ENCODE data around the gene SAXO1. TPM values are rescaled to one million over a fixed set of nuclear protein-coding genes. Genes with fewer than 3 reads are reported as not detected.

The SAXO1 gene
- total RNA-seq, 1 experiment from 2014 or later = not detected

- no peaks in the 10 kb centered on the region for H3K4me1 ChIP-seq (ENCODE audit: control insufficient read depth in 1 of 2, insufficient read depth in 2 of 2, low read length in 2 of 2)
- H3K9ac ChIP-seq (ENCODE audit: low read length) = no peak overlapping the region
- peaks cover 11% of the 10 kb centered on the region for H3K27me3 ChIP-seq (ENCODE audit: insufficient read depth, low read length)
- ChIA-PET POLR2A (no interaction called here), RAD21 (ENCODE audit: low non-redundant PET in 1 of 2, low total read pairs in 2 of 2, uncharacterized antibody in 2 of 2, unreplicated experiment in 2 of 2) (no interaction called here), CTCF (no interaction called here)
- intact Hi-C loops (cut with micrococcal nuclease) = no loop called here
- H3K36me3 ChIP-seq (ENCODE audit: control insufficient read depth in 1 of 2, insufficient read depth in 2 of 2, low read length in 2 of 2) = no peaks in the 10 kb centered on the region
- H3K27ac ChIP-seq (ENCODE audit: low read depth, low read length) = no peak overlapping the region
- no peak for TF ChIP-seq CTCF (IDR thresholded peaks at IDR 0.05 in 2 of 3, conservative IDR thresholded peaks at IDR 0.05 in 1 of 3; ENCODE audit: borderline replicate concordance in 1 of 3, insufficient read depth in 1 of 3, low read depth in 2 of 3, low read length in 2 of 3)
- TF ChIP-seq FOSL1 (IDR thresholded peaks at IDR 0.05; ENCODE audit: low read depth) = no peak
- TF ChIP-seq SP1 (IDR thresholded peaks at IDR 0.05; ENCODE audit: low read depth) = no peak
- TF ChIP-seq CBX3 (IDR thresholded peaks at IDR 0.05; ENCODE audit: low read depth) = no peak
- no peak for TF ChIP-seq ZNF274 (IDR thresholded peaks at IDR 0.05; ENCODE audit: low read depth, low read length)
- TF ChIP-seq TCF7L2 (IDR thresholded peaks at IDR 0.05; ENCODE audit: borderline replicate concordance, extremely low read depth, insufficient read depth, insufficient read length) = no peak
- no peak for TF ChIP-seq SRF (IDR thresholded peaks at IDR 0.05; ENCODE audit: low read depth)
- TF ChIP-seq ZFX (IDR thresholded peaks at IDR 0.05) = no peak
- TF ChIP-seq POLR2AphosphoS5 (IDR thresholded peaks at IDR 0.05; ENCODE audit: low read depth, low read length) = no peak
- TF ChIP-seq POLR2A (IDR thresholded peaks at IDR 0.05; ENCODE audit: borderline replicate concordance, extremely low read depth, insufficient read depth, insufficient read length) = no peak
- TF ChIP-seq JUND (IDR thresholded peaks at IDR 0.05) = no peak
- TF ChIP-seq YY1 (IDR thresholded peaks at IDR 0.05; ENCODE audit: extremely low read depth, insufficient replicate concordance, low read depth, low read length) = no peak
- no peak for TF ChIP-seq RAD21 (IDR thresholded peaks at IDR 0.05; ENCODE audit: low read depth)
- no peak for TF ChIP-seq ELF1 (IDR thresholded peaks at IDR 0.05; ENCODE audit: borderline replicate concordance, low read depth)
- TF ChIP-seq EGR1 (IDR thresholded peaks at IDR 0.05; ENCODE audit: low read depth) = no peak
- no peak overlapping the region for H3K4me3 ChIP-seq (replicated peaks in 1 of 2; ENCODE audit: low read depth in 1 of 2, low read length in 2 of 2)
- H3K9me2 ChIP-seq (ENCODE audit: insufficient read depth) = no peaks in the 10 kb centered on the region
- no peaks in the 10 kb centered on the region for H3K79me2 ChIP-seq (ENCODE audit: insufficient read depth, low read length)
- H3K4me2 ChIP-seq (ENCODE audit: low read length) = no peak overlapping the region
- no peak for ATAC-seq
- DNase-seq (ENCODE audit: low read depth, low spot score) = no peak
- no peaks in the 10 kb centered on the region for H3K9me3 ChIP-seq (ENCODE audit: control insufficient read depth in 1 of 2, insufficient read depth in 1 of 2, low read depth in 1 of 2, low read length in 2 of 2)
- no peaks in the 10 kb centered on the region for H4K20me1 ChIP-seq (ENCODE audit: insufficient read depth)
- no TSS peak for BruUV-seq (replicated peaks)
- no peak overlapping the region for H2AFZ ChIP-seq (ENCODE audit: low read depth, low read length, poor library complexity, severe bottlenecking)
These were observed 51.3 kb downstream of the SAXO1 start for GRCh38 chr9:18981476-18982261.

Data from HCT116 (cell line).